Measurements from ENCODE around the gene IL36B.

Gene IL36B

DNA sequence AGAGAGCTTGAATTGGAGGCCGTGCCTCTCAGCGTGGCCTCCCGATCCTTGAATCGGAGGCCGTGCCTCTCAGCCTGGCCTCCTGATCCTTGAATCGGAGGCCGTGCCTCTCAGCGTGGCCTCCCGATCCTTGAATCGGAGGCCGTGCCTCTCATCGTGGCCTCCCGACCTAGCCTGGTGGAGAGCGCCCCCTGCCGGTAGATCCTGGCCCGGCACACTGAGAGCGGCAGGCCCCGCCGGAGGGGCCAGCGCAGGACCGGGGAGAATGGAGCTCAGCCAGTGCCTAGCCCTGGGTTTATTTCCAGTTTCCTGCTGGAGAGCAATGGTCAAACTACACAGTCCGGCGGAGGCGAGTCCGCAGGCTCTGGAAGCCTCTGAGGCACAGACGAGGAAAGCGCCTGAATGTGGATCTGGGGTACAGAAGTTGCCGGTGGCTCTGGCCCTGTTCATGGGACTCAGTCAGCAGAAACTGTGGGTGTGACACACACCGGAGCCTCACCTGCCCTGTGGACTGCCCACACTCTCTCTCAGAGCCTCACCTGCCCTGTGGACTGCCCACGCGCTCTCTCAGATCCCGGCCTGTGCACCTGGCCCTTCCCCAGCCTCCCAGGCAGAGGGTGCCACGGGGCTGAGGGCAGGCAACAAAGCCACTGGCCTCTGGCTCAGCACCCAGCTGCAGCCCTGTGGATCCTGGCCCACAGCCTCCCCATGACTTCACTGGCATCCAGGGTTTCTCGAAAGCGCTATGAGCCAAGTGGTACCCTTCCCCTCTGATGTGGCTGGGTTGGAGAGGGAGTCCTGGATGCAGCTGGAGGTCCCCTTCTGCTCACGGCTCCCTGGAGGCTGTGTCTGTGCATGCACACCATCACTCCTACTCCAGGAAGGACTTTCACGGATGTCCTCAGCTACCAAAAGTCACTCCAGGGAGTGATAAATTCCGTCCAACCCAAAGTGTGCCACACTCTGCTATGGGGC, 1.5 kb downstream of the IL36B start:
- no peak for DNase-seq

DNA sequence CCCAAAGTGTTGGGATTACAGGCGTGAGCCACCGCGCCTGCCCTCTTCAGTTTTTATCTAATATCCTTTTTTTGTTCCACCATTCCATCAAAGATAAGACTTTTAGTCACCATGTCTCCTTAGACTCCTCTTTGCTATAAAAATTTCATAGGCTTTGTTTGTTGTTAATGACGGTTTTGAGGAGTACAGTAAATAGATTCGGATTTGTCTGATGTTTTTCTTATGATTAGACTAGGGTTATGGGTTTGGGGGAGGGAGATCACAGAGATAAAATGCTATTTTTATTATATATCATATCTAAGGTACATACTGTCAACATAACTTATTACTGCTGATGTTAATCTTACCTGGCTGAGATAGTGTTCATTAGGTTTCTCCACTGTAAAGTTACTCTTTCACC, 6.2 kb downstream of the IL36B start:
- DNase-seq = no peak

DNA sequence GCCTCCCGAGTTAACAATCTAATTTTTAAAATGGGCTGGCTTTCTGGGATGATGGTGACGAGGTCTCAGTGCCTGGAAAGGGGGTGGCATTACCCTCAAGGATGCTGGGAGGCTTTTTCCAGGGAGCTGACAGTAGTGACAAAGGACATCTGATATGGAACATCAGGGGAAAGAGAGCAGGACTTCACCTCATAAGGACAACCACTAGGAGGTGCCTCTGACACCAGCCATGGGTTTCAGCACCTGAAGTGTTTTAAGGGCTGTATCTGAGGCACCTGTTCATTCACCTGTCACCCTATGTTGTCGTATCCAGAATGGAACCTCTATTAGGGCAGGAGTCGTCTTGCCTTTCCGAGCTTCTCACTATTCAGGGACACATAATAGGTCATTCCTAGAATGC, 10.8 kb downstream of the IL36B start:
- no peak for DNase-seq

DNA sequence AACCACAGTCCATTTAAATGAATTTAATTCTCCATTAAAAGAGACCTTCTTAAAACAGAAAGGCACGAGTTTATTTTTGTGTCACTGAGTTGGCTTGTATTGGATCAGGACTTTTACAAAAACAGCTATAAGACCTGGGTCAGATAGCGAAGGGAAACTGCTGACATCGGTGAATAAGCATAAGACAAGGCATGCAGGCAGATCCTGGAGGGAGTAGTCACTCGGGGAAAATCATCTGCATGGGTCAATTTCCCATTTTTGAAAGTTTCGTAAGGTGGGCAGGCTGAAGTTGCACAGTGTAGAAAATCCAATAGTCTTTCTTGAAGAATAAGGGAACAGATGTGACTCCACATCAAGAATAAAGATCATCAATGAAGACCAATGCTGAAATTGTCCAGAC, 12.9 kb downstream of the IL36B start:
- DNase-seq = no peak

DNA sequence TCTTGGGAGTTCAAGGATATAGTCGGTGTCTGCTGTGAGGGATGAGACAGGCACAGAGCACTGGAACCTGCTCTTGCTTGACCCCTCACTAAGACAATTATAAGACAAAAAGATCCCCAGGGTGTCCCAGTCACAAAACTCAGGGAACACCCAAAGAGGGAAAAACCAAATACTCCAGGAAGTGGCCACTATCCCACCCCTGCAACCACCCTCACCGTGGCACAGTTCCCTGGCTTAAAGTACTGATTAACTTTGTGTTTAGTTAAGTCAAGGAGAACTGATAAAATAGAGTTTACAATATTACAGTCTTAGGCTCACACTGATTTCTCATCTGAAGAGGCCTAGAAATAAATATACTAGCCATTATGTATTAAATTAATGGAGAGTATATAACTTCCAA, 13.5 kb downstream of the IL36B start:
- DNase-seq = no peak

DNA sequence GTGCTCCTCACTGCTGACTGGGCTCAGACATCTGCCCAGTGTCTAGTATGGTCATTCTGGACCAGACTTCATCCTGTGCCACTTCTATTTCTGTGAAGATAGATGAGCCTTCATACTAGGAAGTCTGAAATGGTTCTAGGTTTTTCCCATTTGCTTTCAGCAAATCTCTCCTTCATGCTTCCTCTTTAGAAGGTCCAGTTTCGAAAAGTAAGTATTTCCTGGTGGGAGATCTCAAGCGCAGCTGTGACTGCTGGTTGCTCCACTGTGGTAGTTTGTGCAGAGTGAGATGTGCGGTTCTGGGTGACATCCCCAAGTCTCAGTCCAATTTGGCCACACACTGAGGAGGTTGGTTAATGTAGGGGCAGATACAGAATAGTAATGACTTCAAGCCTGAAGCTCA, 14.4 kb downstream of the IL36B start:
- DNase-seq = no peak

DNA sequence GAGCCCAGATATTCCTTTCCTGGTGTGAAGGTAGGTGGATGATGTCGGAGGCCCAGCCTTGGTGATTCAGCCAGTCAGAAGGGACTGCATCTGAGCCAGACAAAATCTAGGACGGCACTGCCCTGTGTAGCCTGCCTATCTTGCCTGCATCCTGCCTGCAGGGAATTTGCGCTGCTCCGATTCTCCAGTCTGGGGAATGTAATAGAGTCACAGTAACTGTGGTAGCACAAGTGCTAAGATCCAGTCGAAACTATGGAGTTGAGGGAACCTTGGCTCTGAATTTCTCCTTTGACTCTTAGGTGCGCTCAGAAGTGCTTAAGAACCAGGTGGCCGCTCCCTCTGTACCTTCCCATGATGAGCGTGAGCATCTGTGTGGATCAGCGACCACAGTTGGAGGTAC, 15.9 kb downstream of the IL36B start:
- DNase-seq = no peak

DNA sequence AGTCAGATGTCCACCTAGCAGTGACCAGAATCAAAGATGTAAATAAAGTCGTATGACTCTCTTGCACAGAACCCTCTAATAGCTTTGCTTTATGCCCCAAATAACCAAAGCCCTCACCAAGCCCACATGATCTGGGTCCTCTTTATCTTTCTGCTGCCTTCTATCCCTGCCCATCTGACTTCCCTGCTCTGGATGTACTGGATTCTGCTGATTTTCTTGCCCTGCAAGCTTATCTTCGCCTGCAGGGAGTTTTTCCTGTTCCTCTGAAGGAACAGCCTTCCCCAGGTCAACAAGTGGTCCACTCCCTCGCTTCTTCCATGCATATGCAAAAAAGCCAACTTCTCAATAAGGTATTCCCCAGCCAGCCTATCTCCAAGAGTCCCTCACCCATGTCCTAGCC, 18.7 kb downstream of the IL36B start:
- no peak for DNase-seq

DNA sequence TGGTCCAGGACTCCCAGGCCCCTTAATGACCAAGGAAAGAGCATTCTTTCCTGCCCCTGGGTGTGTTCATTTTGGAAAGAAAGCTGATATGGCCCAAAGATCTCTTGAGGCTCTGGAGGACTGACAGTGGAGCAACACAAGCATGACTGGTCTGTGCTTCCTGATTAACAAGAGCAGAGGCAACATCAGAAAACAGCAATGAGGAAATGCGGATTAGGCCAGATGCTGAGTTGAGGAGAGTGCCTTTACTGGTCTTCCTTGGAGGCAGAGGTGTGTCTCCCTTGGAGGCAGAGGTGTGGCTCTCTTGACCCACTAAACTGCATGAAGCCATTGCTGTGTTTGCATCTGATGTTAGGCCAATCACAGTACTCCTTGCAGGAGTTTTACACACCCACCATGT, 19.9 kb downstream of the IL36B start:
- no peak for DNase-seq

DNA sequence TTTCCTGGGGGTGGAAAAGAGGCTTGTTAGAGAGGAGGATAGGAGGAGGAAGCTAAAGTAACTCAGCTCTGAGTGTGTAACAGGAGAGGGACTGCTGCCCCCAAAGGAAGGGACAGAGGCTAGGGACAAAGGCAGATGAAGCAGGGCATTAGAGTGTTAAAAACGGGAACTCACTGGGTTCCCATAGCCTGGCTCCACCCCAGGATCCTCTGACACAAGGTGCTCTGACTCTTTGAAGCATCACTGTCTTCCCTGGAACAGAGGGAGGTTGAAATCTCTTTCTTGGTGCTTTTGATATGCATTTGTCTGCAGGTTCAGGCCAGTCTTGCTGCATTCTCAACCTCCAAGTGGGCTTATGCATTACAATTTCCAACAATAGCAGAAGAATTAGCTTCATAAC, 24.6 kb downstream of the IL36B start:
- no peak for DNase-seq

DNA sequence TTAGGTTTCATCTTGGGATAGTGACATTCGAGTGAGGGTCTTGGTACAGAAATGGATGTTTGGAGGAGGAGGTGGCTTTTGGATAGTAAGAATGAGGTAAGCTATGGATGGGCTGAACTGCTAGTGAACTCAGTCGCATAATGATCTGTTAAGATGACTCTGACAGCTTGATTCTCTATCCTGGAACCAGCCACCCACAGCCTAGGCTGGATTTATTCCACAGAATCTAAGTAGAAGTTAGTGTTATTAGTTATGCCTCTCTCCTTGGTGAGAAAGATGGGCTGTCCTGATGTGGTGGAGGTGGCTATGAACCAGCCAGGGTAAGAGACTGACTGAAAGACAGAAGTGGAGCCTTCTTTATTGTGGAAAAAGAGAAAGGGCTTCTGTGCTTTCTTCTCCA, 25.0 kb downstream of the IL36B start:
- DNase-seq = no peak

DNA sequence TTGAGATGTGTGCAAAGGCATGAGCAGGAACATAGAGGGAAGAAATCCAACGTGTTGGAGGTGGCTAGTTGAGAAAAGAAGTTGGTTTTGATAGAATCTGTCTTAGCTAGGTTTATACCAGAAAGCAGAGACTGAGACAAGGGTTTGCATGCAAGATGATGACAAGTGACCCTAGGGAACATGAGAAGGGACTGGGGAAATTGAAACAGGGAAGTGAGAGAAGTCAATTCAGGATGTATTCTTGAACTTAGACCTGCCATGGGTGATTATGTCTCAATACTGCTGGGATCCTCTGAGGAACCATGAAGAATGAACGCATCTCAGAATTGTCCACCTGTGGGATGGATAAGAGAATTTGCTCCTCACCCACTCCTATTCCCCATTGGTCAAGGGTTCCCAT, 26.9 kb downstream of the IL36B start:
- DNase-seq = no peak

DNA sequence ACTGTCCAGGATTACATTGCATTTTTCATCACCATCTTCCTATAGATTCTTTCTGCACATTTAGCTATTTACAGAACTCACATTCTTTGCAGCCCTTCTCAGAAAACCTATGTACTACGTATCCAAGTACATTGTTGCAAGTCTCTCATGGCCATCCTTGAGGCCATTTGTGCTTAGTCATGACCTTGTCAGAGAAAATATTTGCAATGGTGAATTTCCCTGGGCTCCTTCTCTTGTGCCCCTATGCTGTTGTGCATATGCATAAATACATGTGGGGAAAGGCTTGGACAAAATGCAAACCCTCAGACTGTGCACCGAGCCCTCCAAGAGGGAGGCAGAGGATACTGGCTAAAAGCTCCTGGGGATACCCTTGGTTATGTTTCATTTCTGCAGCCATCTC, 27.9 kb downstream of the IL36B start:
- DNase-seq = no peak

DNA sequence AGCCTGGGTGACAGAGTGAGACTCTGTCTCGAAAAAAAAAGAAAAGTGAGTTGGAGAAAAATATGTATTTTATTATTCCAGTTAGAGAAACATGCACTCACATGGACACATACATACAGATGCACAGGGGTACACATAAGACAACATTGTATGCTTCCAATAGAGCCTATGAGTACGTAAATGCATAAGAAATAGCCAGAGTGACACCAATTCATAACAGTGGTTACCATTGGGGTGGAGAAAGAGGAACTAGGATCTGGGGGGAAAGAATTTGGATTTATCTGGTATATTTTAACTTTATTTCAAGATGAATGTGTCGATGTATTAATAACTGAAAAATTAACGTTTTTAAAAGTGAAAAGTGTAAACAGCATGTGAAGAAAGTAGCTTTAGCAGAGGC, 31.4 kb downstream of the IL36B start:
- DNase-seq = no peak

DNA sequence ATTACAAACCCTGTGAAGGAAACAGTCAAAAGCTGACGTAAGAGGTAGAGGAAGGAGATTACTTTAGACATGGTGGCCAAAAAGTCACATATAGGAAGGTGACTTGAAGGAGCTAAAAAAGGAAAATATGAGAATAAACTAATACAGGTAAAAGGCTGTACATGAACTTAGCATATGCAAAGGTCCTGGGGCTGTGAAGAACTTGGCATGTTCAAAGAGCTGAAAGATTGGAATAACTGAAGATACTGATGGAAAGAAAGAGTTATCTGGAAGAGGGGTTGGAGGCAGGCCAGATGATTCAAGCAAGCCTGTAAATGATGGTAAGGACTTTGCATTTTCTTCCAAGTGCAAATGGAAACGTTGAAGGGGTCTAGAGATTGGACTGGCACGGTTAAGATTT, 34.2 kb downstream of the IL36B start:
- no peak for DNase-seq

DNA sequence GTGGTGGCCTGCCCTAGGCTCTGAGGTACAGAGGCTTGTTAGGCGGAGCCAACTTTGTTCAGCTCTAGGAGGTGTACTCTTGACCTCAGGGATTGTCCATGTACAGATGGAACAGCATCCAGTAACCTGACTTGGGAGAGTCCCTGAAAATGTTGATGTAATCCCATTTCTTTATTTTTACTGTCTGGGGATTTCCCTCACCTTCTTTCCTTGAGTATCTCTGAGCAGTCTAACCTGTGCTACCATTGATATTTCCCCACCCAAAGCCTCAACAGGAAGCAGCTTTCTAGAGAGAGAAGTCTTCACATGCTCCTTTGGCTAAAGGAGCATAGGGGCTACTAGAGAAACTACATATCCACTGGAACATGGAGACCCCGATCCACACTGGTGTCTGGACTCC, 37.0 kb downstream of the IL36B start:
- DNase-seq = no peak

DNA sequence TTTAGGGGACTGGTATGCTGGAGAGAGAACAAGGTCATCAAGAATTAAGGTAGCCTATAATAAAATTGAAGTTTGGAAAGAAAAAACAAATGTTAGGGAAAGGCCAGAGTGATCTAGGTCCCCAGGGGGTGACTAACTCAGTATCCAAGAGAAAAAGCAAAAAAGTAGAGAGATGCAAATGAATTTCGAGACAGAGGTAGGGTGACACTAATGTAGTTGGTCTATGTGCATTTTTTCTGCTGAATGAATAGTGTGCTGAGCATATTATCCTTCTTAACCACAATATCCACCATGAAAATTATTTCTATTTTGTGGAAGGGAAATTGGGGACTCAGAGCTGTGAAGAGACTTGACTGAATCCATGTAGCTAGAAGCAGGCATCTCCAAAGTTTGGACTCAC, 37.6 kb downstream of the IL36B start:
- no peak for DNase-seq

DNA sequence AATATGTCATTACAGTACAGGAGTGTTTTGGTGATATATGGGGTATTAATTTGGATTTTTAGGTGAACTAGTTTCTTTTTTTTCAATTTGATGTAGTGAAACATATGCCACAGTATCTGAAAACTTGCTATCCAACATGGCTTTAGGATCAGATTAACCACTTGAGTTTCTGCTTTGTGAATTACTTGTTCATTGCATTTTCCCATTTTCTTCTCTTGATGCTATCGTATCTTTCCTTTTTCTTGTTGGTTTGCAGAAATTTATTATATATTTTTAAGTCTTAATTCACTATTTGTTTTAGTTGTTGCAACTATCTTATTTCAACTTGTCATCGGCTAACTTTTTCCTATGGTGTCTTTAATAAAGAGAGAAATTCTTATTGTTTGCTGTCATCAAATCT, 38.6 kb downstream of the IL36B start:
- no peak for DNase-seq

DNA sequence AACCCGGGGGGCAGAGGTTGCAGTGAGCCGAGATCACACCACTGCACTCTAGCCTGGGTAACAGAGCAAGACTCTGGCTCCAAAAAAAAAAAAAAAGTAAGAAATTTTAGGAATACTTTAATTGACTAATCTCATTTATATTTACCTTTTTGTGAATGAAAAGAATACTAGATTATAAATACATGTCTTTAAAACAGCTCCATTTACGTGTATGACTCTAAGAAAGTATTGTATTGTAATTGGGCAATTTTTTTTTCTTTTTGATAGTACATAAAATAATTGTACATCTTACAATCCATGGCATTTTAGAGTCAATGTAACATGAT, 39.4 kb downstream of the IL36B start:
- no peak for DNase-seq

DNA sequence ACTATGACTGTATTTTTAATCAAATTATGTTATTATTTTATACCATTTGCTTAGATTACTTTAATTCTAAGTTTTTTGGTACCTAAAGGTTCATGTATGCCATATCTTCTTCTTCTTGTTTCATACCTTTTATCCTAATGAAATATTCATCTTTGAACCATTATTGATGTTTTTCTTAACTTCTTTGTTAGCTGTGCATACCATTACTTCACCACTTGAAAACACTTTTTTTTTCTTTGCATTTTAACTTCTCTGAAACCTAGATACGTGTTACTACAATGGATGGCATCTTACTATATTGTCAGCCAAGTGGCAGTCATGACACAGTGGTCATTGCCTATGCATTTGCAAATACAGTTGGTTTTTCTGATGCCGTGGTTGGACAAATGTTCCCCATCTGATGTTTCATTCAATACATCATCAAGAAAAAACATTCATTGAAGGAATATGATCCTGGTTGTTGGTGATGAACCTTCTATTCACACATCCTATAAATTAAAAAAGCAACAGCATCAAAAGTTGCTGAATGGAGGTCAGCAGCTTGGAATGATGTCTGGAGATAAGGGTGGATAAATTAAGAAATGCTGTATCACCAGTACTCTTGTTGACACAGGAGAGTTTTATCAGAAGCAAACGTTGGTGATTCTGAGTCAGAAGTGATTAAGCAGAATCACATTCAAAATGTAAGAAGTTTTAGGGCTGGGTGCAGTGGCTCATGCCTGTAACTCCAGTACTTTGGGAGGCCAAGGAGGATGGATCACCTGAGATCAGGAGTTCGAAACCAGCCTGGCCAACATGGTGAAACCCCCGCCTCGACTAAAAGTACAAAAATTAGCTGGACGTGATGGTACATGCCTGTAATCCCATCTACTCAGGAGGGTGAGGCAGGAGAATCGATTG, 40.0 kb downstream of the IL36B start:
- no peak for DNase-seq

DNA sequence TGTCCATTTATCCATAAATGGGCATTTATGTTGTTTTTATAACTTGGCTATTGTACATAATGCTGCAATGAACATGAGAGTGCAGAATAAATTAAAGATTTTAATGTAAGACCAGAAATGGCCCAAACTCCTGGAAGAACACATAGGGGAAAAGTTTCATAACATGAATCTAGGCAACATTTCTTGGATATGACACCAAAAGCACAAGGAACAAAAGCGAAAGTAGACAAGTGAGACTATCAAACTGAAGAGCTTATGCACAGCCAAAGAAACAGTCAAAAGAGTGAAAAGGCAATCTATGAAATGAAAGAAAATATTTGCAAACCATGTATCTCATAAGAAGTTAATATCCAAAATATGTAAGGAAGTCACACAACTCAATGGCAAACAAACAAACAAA, 41.6 kb downstream of the IL36B start:
- no peak for DNase-seq

DNA sequence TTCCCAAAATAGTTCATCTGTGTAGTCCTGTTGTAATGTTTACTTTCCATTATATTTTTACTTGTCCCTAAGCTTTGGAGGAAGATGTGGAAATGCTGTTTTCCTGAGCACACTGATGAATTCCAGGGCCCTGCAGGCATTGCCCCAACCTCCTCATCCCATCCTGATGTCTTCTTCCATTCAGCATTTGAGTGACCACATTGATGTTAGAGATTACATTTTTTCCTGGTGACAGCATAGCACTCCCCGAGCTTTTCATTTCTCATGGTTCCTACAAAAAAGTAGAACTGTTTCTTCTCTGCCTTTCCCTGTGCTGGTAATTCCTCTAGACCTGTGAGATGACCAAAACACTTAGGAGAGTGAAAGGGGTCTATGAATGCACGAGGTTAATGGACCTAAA, 42.6 kb downstream of the IL36B start:
- no peak for DNase-seq

DNA sequence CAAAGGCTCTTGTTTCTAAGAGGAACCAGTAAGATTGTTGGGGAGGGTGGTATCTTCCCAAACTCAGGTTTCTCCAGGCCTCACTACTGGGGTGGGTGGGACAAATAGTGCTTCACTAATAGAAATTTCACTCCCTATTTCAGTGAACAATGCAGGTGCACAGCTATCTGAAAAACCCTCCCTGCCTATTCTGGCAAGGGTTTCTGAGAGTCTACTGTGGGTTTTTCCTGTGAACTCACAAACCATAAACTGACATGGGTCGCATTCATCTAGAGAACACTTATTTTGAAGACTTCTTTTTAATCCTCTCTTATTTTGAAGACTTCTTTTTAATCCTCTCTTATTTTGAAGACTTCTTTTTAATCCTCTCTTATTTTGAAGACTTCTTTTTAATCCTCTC, 43.0 kb downstream of the IL36B start:
- no peak for DNase-seq

DNA sequence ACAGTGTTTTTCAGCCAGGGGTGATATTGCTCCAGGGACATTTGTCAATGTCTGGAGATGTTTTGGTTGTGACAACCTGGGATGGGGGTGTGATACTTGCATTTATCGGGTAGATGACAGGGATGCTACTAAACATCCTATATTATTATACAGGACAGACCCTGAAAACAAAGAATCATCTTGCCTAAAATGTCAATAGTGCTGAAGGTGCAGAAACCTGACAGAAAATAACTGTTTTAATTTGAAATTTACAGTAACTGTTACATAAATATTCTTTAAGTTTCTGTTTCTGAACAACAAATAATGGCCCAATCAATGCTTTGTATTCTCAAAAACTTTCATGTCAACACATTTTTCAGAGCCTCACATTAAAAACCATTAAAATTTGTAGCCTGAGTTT, 45.4 kb downstream of the IL36B start:
- no peak for DNase-seq

Data from stimulated activated CD4-positive, alpha-beta T cell treated with anti-CD3 and anti-CD28 coated beads, Interleukin-4, amount 100 ng/mL, for 4 hours (primary cell).